Measurements from ENCODE around the gene FOXR1. TPM values are rescaled to one million over a fixed set of nuclear protein-coding genes. Genes with fewer than 3 reads are reported as not detected.

The FOXR1 gene
- total and polyA plus RNA-seq, 4 donors: not detected

DNA sequence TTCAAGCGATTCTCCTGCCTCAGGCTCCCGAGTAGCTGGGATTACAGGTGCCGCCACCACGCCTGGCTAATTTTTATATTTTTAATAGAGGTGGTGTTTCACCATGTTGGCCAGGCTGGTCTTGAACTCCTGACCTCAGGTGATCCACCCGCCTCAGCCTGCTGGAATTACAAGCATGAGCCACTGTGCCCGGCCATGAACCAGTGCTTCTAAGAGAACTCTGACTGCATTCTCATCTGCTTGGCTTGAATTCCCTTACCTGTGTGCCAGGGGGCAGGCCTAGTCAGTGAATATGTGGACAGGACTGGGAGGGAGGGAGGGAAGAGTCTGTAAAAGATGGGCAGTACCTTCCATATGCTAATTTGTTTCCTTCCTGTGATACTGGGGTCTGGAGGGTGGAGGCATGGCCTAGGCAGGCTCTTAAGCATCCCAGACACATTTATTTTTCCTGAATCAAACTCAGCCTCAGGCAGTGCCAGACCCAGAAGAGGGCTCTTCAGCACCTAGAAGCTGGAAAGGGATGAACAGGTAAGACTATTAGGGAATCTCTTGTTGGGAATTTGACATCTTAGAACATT, 40.0 kb downstream of the FOXR1 start:
- WGBS, 2 donors: 92 to 95% methylated on average over 6 of the region's 6 CpGs
- no peak overlapping the region for H3K27ac ChIP-seq (ENCODE audit: low read depth in 1 of 2, low read length in 1 of 2)

DNA sequence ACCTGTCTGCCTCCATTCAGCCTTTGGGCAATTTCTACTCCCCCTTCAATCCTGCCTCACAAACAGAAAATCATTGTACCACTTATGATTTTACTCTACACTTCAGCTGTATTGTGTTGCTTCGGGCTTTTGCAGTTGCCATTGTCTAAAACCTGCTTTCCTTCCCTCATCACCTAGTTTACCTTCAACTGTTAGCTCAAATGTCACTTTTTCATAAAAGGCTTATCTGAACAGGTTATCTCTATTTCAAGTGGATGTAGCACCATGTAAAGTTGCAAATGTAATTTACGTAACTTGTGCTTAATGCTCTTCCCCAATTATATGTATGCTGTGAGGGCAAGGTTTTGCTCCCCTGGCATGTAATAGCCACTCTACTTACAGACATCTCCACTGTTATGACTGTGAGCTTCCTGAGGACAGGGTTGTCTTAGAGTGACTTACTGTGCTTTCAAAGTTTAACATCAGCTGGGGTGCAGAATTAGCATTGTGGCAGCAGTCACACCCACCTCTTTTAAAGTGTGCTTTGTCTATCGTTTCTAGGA, 41.1 kb downstream of the FOXR1 start:
- H3K27me3 ChIP-seq (ENCODE audit: control insufficient read depth in 3 of 3, insufficient read depth in 3 of 3, low read length in 2 of 3): no peaks in the 10 kb centered on the region
- no peak overlapping the region for H3K27ac ChIP-seq (ENCODE audit: low read depth in 1 of 2, low read length in 1 of 2)
- ATAC-seq (ENCODE audit: insufficient read depth, low FRiP score) (no peak), DNase-seq (no peak)
- no peak overlapping the region for H3K4me3 ChIP-seq
- H3K9ac ChIP-seq (ENCODE audit: insufficient read depth in 1 of 2, low read length in 2 of 2): no peak overlapping the region
- TF ChIP-seq, protein P1, sequence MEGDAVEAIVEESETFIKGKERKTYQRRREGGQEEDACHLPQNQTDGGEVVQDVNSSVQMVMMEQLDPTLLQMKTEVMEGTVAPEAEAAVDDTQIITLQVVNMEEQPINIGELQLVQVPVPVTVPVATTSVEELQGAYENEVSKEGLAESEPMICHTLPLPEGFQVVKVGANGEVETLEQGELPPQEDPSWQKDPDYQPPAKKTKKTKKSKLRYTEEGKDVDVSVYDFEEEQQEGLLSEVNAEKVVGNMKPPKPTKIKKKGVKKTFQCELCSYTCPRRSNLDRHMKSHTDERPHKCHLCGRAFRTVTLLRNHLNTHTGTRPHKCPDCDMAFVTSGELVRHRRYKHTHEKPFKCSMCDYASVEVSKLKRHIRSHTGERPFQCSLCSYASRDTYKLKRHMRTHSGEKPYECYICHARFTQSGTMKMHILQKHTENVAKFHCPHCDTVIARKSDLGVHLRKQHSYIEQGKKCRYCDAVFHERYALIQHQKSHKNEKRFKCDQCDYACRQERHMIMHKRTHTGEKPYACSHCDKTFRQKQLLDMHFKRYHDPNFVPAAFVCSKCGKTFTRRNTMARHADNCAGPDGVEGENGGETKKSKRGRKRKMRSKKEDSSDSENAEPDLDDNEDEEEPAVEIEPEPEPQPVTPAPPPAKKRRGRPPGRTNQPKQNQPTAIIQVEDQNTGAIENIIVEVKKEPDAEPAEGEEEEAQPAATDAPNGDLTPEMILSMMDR (IDR thresholded peaks at IDR 0.05; ENCODE audit: control extremely low read depth, extremely low read depth): no peak
- WGBS, 2 donors: 82 to 89% methylated on average over 3 of the region's 3 CpGs
- H3K4me1 ChIP-seq (ENCODE audit: control insufficient read depth in 5 of 5, insufficient read depth in 5 of 5, low read length in 5 of 5): peaks cover 2 to 11% (median 5%) of the 10 kb centered on the region in 5 donors
- peaks cover 7 to 56% (median 34%) of the 10 kb centered on the region in 4 donors for H3K36me3 ChIP-seq (ENCODE audit: control insufficient read depth in 4 of 4, insufficient read depth in 4 of 4, low read length in 4 of 4)
- no peaks in the 10 kb centered on the region for H3K9me3 ChIP-seq (ENCODE audit: control insufficient read depth in 4 of 4, insufficient read depth in 3 of 4, low read length in 3 of 4)

More for the DNA sequence above, 40.0 kb downstream of the FOXR1 start:
- ATAC-seq (ENCODE audit: insufficient read depth, low FRiP score): no peak
- Histone ChIP-seq H3K36me3 (ENCODE audit: control insufficient read depth in 4 of 4, insufficient read depth in 4 of 4, low read length in 4 of 4) (peaks cover 13 to 55% (median 33%) of the 10 kb centered on the region in 4 donors), H3K4me3 (no peak overlapping the region), H3K9me3 (ENCODE audit: control insufficient read depth in 4 of 4, insufficient read depth in 3 of 4, low read length in 3 of 4) (no peaks in the 10 kb centered on the region), H3K27me3 (ENCODE audit: control insufficient read depth in 3 of 3, insufficient read depth in 3 of 3, low read length in 2 of 3) (no peaks in the 10 kb centered on the region), H3K4me1 (ENCODE audit: control insufficient read depth in 5 of 5, insufficient read depth in 5 of 5, low read length in 5 of 5) (peaks cover 0 to 3% (median 3%) of the 10 kb centered on the region in 5 donors), H3K9ac (ENCODE audit: insufficient read depth in 1 of 2, low read length in 2 of 2) (no peak overlapping the region)
- DNase-seq: no peak
- TF ChIP-seq, protein P1 (IDR thresholded peaks at IDR 0.05; ENCODE audit: control extremely low read depth, extremely low read depth): no peak

DNA sequence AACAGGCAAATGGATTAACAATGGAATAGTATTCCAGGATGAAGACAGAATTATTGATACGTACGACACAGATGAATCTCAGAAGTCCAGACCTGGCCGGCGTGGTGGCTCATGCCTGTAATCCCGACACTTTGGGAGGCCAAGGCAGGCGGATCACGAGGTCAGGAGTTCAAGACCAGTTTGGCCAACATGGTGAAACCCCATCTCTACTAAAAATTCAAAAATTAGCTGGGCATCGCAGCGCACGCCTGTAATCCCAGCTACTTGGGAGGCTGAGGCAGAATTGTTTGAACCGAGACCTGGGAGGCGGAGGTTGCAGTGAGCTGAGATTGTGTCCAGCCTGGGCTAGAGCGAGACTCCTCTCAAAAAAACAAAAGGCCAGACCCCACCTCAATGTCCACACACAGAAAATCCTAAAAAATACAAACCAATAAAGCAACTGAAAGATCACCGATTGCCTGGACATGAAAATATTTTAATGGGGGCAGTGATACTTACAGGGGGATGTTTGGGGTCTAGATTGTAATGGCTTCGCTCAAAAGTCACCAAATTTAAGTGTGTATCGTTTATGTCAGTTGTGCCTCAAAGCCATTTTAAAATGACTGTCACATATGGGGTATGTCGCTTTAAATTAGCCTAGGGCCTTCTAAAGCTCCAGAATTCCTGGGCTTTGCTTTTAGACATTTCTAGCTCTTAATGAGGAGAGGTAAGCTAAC, 42.8 kb downstream of the FOXR1 start:
- H3K36me3 ChIP-seq (ENCODE audit: control insufficient read depth in 4 of 4, insufficient read depth in 4 of 4, low read length in 4 of 4): peaks cover 4 to 52% (median 33%) of the 10 kb centered on the region in 4 donors
- ATAC-seq (ENCODE audit: insufficient read depth, low FRiP score) (no peak), DNase-seq (no peak)
- no peaks in the 10 kb centered on the region for H3K27me3 ChIP-seq (ENCODE audit: control insufficient read depth in 3 of 3, insufficient read depth in 3 of 3, low read length in 2 of 3)
- H3K9ac ChIP-seq (ENCODE audit: insufficient read depth in 1 of 2, low read length in 2 of 2): no peak overlapping the region
- 95% methylated on average over 17 of the region's 17 CpGs for WGBS, 2 donors
- no peak overlapping the region for H3K27ac ChIP-seq (ENCODE audit: low read depth in 1 of 2, low read length in 1 of 2)
- H3K4me3 ChIP-seq: no peak overlapping the region
- TF ChIP-seq, protein P1 (IDR thresholded peaks at IDR 0.05; ENCODE audit: control extremely low read depth, extremely low read depth): no peak
- no peaks in the 10 kb centered on the region for H3K9me3 ChIP-seq (ENCODE audit: control insufficient read depth in 4 of 4, insufficient read depth in 3 of 4, low read length in 3 of 4)
- peaks cover 2 to 11% (median 5%) of the 10 kb centered on the region in 5 donors for H3K4me1 ChIP-seq (ENCODE audit: control insufficient read depth in 5 of 5, insufficient read depth in 5 of 5, low read length in 5 of 5)

Measured in lung (tissue), 12 donors.